ENCODE measurements around the gene HS6ST3.
"Not testable (repeated sequence)": the region's sequence is repeated elsewhere in the genome, so short reads cannot be mapped to it uniquely, and the experiment has no call there.

Gene HS6ST3

DNA sequence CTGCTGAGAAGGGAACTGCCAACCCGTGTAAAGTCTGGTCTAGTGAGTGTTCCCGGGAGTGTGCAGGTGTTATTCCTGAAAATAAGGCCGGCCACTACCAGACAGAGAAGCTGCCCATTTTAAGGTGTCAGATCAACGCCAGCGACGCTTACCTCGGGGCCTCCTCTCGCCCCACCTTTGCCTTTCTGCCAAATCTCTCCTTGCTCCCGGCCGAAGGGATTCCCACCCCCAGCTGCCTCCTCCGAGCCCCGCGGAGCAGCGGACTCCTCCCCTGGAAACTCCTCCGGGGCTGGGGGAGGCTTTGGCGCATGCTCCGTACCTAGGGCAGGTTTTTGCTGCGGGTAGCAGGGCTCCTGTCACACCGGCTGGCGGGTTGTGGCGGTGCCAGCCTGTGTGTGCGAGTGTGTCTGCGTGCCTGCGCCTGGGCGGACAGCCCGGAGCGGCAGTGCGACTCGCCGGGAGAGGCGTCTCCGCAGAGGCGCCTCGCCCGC, at the start of gene HS6ST3:
Gene HS6ST3, plus strand, starts transcription at position 359 of the 491 bp plus-strand sequence.
- DNase-seq = no peak

- no peak for DNase-seq
Measured at GRCh38 chr13:96041326-96042110, 48.4 kb upstream of the HS6ST3 start.

DNA sequence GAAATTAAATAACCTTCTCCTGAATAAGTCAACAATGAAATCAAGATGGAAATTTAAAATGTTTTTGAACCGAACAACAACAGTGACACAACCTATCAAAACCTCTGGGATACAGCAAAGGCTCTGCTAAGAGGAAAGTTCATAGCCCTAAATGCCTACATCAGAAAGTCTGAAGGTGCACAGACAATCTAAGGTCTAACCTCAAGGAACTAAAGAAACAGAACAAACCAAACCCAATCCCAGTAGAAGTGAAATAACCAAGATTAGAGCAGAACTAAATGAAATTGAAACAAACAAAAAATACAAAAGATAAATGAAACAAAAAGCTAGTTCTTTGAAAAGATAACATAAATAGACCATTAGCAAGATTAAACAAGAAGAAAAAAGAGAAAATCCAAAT, 45.7 kb upstream of the HS6ST3 start:
- DNase-seq = no peak

DNA sequence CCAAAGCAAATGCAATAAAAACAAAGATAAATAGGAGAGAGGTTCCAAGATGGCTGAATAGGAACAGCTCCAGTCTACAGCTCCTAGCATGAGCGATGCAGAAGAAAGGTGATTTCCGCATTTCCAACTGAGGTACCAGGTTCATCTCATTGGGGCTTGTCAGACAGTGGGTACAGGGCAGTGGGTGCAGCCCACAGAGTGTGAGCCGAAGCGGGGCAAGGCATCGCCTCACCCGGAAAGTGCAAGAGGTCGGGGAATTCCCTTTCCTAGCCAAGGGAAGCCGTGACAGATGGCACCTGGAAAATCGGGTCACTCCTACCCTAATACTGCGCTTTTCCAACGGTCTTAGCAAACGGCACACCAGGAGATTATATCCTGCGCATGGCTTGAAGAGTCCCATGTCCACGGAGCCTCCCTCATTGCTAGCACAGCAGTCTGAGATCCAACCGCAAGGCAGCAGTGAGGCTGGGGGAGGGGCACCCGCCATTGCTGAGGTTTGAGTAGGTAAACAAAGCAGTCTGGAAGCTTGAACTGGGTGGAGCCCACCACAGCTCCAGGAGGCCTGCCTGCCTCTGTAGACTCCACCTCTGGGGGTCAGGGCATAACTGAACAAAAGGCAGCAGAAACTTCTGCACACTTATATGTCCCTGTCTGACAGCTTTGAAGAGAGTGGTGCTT, 43.3 kb upstream of the HS6ST3 start:
- DNase-seq = not testable (repeated sequence)

- DNase-seq = not testable (repeated sequence)
Measured at GRCh38 chr13:96050955-96051354, 39.0 kb upstream of the HS6ST3 start.

DNA sequence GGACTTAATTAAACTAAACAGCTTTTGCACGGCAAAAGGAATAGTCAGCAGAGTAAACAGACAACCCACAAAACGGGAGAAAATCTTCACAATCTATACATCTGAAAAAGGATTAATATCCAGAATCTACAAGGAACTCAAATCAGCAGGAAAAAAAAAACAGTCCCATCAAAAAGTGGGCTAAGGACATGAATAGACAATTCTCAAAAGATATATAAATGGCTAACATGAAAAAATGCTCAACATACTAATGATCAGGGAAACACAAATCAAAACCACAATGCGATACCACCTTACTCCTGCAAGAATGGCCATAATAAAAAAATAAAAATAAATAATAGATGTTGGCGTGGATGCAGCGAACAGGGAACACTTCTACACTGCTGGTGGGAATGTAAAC, 38.4 kb upstream of the HS6ST3 start:
- not testable (repeated sequence) for DNase-seq

DNA sequence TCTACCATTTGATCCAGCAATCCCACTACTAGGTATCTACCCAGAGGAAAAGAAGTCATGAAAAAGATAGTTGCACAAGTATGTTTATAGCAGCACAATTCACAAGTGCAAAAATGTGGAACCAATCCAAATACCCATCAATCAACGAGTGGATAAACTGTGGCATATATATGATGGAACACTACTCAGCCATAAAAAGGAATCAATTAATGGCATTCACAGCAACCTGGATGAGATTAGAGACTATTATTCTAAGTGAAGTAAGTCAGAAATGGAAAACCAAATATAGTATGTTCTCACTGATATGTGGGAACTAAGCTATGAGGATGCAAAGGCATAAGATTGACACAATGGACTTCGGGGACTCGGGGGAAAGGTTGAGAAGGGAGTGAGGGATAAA, 38.0 kb upstream of the HS6ST3 start:
- DNase-seq = not testable (repeated sequence)

GRCh38 chr13:96052656-96053002, 37.3 kb upstream of the HS6ST3 start:
- DNase-seq = no peak

GRCh38 chr13:96053003-96053703, 36.8 kb upstream of the HS6ST3 start, which contains the start of gene UGGT2:
UGGT2 (minus strand) TSS chr13:96053401; CDS start chr13:96053312, 89 bp downstream.
- DNase-seq = peak; percentile 10

DNA sequence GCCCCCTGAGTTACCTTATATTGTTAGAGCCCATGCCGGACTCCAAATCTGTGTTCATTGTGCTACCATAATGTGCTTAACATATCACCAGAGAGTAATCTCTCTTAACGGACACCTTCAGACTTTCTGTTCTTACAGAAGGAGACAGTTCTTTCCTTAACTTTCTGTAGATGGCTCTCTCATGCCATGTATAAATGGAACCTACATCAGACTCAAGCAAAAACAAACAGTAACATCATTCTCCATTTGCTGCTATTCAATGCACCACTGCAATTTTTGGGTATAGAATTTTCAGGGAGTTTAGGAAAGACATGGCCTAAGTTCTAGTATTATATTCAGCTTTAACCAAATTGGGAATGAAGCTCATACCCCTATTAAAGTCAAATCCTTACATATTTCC, 24.1 kb upstream of the HS6ST3 start:
- DNase-seq = no peak

- DNase-seq = no peak
Measured at GRCh38 chr13:96068729-96069128, 21.2 kb upstream of the HS6ST3 start.

DNA sequence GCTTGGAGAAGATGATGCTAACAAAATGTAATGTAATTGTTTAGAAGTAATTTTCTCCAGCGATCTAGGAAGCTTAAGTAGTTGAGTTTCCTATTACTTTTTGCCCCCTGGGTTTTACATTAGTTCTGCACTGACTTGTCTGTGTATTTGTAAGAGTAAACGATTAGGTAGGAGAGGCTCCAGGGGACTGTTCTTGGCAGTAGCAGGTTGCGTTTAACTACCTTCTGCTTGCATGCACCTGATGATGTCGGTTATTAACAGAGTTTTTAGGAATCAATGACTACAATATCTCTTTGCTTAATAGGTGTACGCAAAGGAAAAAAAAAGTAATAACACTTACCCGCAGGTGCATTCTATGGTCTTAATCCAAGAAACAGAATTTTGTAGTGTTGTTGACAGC, 18.4 kb upstream of the HS6ST3 start:
- no peak for DNase-seq

GRCh38 chr13:96072392-96072791, 17.5 kb upstream of the HS6ST3 start:
- DNase-seq = no peak

GRCh38 chr13:96075953-96076543, 13.9 kb upstream of the HS6ST3 start:
- no peak for DNase-seq

GRCh38 chr13:96080676-96081075, 9.2 kb upstream of the HS6ST3 start:
- no peak for DNase-seq

DNA sequence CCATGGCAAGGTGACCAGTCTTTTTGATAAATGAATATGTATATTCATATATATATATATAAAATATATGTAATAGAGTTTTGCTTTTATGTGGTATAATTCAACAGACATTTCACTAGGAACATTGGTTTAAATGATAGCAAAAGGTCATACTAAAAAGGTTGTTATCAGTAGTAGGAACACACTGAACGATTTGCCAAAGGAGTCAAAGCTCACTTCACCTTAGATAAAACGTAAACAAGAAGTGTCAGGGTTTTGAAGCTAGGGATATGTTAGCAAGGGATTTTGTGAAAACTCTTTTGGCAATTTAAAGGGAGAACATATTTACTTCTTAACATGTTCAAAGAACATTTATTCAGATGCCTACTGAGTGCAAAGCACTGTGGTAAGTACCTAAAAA, 8.0 kb upstream of the HS6ST3 start:
- DNase-seq = no peak

DNA sequence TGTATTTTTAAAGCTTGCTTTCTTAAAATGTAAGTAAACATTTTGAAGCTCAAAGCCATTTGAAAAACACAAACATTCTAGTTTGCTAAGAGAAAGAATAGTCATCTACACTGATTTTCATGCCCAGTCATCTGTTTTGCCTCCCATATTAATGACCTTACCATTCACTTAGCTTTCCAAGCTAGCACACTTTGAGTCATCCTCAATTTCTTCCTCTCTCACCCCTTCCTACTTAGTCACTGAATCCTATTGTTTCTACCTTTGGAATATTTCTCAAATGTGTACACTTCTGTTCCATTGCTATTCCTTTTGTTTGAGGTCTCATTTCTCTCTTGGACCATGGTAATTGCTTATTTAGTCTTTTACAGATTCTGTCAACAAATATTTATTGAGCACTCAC, 7.3 kb upstream of the HS6ST3 start:
- DNase-seq = no peak

DNA sequence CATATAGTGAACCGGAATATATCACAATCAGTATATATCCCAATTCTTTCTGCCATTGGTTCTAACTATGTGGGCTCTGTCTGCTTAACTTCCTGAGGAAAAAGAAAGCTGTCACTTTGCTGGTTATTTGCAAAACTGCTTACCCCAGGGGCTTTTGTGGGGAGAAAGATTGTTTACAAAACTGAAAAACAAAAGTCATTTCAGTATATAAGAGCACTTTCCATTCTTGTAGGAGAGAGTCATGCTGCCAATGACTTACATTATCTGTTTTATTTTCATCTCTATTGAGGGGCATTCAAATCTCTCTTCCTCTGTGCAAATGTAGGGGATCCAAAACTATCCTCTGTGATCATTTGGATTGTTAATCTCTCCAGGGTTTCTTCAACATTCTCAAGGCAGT, 3.2 kb upstream of the HS6ST3 start:
- no peak for DNase-seq

GRCh38 chr13:96089139-96089538, 768 bp upstream of the HS6ST3 start:
- no peak for DNase-seq

DNA sequence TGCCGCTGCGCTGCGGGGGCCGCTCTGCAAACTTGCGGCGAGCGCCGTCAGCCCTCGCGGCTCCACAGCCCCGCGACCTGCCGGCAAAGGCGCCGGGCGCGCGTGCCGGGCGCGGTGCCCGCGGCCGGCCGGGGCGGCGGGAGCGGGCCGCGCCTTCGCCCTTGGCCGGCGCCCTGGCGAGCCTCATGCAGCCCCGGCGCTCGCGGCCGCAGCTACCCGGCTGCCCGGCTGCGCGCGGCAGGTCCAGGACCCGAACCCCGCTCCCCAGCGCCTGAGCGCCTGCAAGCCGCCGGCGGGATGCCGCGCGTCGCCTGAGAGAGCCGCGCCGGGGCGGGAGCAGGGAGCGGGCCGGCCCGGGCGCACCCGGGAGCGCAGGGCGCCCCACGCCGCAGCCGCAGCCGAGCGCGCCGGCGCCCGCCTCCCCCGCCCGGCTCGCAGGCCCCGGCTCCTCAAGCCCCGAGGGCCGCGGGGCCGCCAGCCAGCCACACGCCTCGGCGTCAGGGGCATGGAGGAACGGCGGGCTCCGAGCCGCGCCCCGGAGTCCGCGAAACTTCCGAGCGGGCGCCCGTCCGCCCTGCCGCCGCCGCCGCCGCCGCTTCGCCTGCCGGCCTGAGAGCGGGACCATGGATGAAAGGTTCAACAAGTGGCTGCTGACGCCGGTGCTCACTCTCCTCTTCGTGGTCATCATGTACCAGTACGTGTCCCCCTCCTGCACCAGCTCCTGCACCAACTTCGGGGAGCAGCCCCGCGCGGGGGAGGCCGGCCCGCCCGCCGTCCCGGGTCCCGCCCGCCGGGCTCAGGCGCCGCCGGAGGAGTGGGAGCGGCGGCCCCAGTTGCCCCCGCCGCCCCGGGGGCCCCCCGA, 564 bp downstream of the HS6ST3 start:
- no peak for DNase-seq

- no peak for DNase-seq
Measured at GRCh38 chr13:96091164-96092117, 1.5 kb downstream of the HS6ST3 start.
